Natural killer cell treated with Interleukin-12 subunit alpha and Interleukin-12 subunit beta and Interleukin-15 and Interleukin-18, amount 100 ng/mL, for 72 hours (primary cell): ENCODE results near the gene EYA2. TPM values are rescaled to one million over a fixed set of nuclear protein-coding genes. Genes with fewer than 3 reads are reported as not detected.

Experiments used
- ATAC-seq, 2 donors: fragments of 150-1000 bp; cut with Tn5 transposase in 1 of 2; sonication (Bioruptor Pico), chemical (Tn5 transposase) in 1 of 2; 2 replicates each; pipeline ENCODE4 v1.10.0; 2021
- DNase-seq: peaks from one replicate; pipeline ENCODE4 v3.0.0; 2022; ENCODE audit warnings: low spot score
- H3K27ac Mint-ChIP-seq, 2 donors: 1 replicate in 1 of 2; 2 replicates in 1 of 2; pipeline ENCODE4 v1.8.0; 2022; ENCODE audit warnings: mixed read lengths in 2 of 2, mild to moderate bottlenecking in 1 of 2, moderate library complexity in 1 of 2
- H3K27me3 Mint-ChIP-seq, 2 donors: 1 replicate in 1 of 2; 2 replicates in 1 of 2; pipeline ENCODE4 v1.8.0; 2022; ENCODE audit warnings: mixed read lengths in 2 of 2
- H3K36me3 Mint-ChIP-seq: one replicate; pipeline ENCODE4 v1.8.0; 2022; ENCODE audit warnings: mixed read lengths
- H3K4me1 Mint-ChIP-seq, 2 donors: 1 replicate in 1 of 2; 2 replicates in 1 of 2; pipeline ENCODE4 v1.8.0; 2022; ENCODE audit warnings: low read depth in 2 of 2, mixed read lengths in 2 of 2, mild to moderate bottlenecking in 1 of 2
- H3K4me3 Mint-ChIP-seq: one replicate; pipeline ENCODE4 v1.8.0; 2022; ENCODE audit warnings: mixed read lengths
- H3K9me3 Mint-ChIP-seq: 2 replicates; pipeline ENCODE4 v1.8.0; 2022; ENCODE audit warnings: mixed read lengths
- total RNA-seq, 2 donors: library from RNA; stranded (reverse); gene quantifications; one replicate each; pipeline ENCODE4 v1.2.3, GENCODE V29; 2022

Gene EYA2
- total RNA-seq = under 1 TPM in 1 of 2 donors, not detected in 1; 0.17 TPM

DNA sequence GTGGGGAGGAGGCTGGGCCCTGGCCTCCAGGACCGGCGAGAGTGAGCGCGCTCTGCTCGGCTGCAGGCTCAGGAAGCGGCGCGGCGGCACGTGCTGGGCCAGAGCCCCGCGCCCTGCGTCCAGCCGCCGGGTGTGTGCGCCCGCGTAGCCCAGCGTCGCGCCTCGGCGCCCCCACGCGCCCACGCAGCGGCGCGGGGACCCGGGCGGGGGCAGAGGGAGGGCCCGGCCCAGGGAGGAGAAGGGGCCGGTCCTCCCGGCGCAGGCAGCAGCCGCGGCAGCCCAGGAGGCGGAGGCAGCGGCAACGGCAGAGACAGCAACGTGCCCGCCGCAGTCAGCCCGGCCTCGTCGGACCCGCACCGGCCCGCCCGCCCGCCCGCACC is at the start of gene EYA2:
Gene EYA2 (plus strand): TSS at position 265 of the 380 bp plus-strand sequence. CDS start 95,168 bp downstream, outside the sequence.
- DNase-seq = no peak
- Mint-ChIP-seq H3K36me3 (no peaks in the 10 kb centered on the region), H3K27ac (no peak within 1 kb of the TSS), H3K4me1 (no peaks in the 10 kb centered on the region), H3K27me3 (peaks cover 43 to 65% of the 10 kb centered on the region in 2 donors), H3K9me3 (no peaks in the 10 kb centered on the region), H3K4me3 (no peak within 1 kb of the TSS)
- ATAC-seq = no peak

DNA sequence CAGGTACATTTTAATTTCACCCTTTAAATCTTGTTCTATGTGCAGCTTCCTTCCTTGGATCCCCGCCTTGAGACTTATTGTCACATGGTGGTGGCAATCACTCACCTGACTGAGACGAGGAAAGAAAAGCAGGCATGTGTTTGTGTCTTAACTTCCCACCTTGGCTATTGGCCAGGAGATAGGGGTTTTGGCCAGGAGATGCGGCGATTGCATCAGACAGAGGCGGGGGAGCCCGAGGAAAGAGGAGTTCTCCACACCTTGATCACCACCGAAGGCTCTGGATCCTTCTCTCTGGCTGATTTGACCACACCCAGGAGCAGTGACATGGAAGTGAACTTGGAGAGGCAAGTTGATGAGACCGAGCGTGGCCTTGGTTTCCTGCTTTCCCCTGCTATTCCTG is 49.7 kb upstream of the EYA2 start:
- Mint-ChIP-seq H3K4me3 (no peak overlapping the region), H3K4me1 (no peaks in the 10 kb centered on the region), H3K27me3 (peaks cover 16 to 26% of the 10 kb centered on the region in 2 donors), H3K27ac (no peak overlapping the region), H3K9me3 (no peaks in the 10 kb centered on the region), H3K36me3 (no peaks in the 10 kb centered on the region)
- no peak for ATAC-seq
- no peak for DNase-seq

- Mint-ChIP-seq H3K4me3 (no peak overlapping the region), H3K27ac (no peak overlapping the region), H3K27me3 (peaks cover 15 to 33% of the 10 kb centered on the region in 2 donors), H3K4me1 (no peaks in the 10 kb centered on the region), H3K9me3 (no peaks in the 10 kb centered on the region), H3K36me3 (no peaks in the 10 kb centered on the region)
- no peak for ATAC-seq
- DNase-seq = no peak
These were observed 45.4 kb upstream of the EYA2 start for GRCh38 chr20:46849269-46849668.

- ATAC-seq = no peak
- Mint-ChIP-seq H3K9me3 (no peaks in the 10 kb centered on the region), H3K4me1 (no peaks in the 10 kb centered on the region), H3K27me3 (peaks cover 15 to 33% of the 10 kb centered on the region in 2 donors), H3K27ac (no peak overlapping the region), H3K36me3 (no peaks in the 10 kb centered on the region), H3K4me3 (no peak overlapping the region)
- DNase-seq = no peak
These were observed 44.9 kb upstream of the EYA2 start for GRCh38 chr20:46849751-46850150.

GRCh38 chr20:46850416-46850815 is 44.2 kb upstream of the EYA2 start:
- ATAC-seq = no peak
- no peaks in the 10 kb centered on the region for H3K4me1 Mint-ChIP-seq
- no peaks in the 10 kb centered on the region for H3K36me3 Mint-ChIP-seq
- no peak overlapping the region for H3K4me3 Mint-ChIP-seq
- no peak for DNase-seq
- H3K27me3 Mint-ChIP-seq = peaks cover 15 to 33% of the 10 kb centered on the region in 2 donors
- H3K27ac Mint-ChIP-seq = no peak overlapping the region
- H3K9me3 Mint-ChIP-seq = no peaks in the 10 kb centered on the region

GRCh38 chr20:46850896-46851295 is 43.7 kb upstream of the EYA2 start:
- Mint-ChIP-seq H3K9me3 (no peaks in the 10 kb centered on the region), H3K4me3 (no peak overlapping the region), H3K36me3 (no peaks in the 10 kb centered on the region), H3K27ac (no peak overlapping the region), H3K27me3 (peaks cover 14 to 33% of the 10 kb centered on the region in 2 donors), H3K4me1 (no peaks in the 10 kb centered on the region)
- no peak for DNase-seq
- no peak for ATAC-seq

GRCh38 chr20:46851746-46852145 is 42.9 kb upstream of the EYA2 start:
- Mint-ChIP-seq H3K4me1 (no peaks in the 10 kb centered on the region), H3K27me3 (peaks cover 12 to 33% of the 10 kb centered on the region in 2 donors), H3K27ac (no peak overlapping the region), H3K4me3 (no peak overlapping the region), H3K9me3 (no peaks in the 10 kb centered on the region), H3K36me3 (no peaks in the 10 kb centered on the region)
- DNase-seq (no peak), ATAC-seq (no peak)

- ATAC-seq (no peak), DNase-seq (no peak)
- Mint-ChIP-seq H3K4me1 (no peaks in the 10 kb centered on the region), H3K36me3 (no peaks in the 10 kb centered on the region), H3K4me3 (no peak overlapping the region), H3K27me3 (peaks cover 12 to 33% of the 10 kb centered on the region in 2 donors), H3K9me3 (no peaks in the 10 kb centered on the region), H3K27ac (no peak overlapping the region)
These were observed 42.3 kb upstream of the EYA2 start for GRCh38 chr20:46852313-46852712.

DNA sequence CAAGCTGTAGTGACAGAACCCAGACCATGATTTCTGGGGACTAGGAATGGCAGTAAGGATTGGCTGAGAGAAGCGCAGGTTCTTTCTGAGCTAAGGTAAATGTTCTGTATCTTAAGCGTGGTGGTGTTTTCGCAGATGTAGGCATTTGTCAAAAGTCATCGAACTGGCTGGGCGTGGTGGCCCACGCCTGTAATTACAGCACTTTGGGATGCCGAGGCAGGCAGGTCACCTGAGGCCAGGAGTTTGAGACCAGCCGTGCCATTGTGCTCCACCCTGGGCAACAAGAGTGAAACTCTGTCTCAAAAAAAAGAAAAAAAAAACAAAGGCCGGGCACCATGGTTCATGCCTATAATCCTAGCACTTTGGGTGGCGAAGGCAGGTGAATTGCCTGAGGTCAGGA is 40.7 kb upstream of the EYA2 start:
- Mint-ChIP-seq H3K4me3 (no peak overlapping the region), H3K27me3 (peaks cover 12 to 31% of the 10 kb centered on the region in 2 donors), H3K27ac (no peak overlapping the region), H3K9me3 (no peaks in the 10 kb centered on the region), H3K4me1 (no peaks in the 10 kb centered on the region), H3K36me3 (no peaks in the 10 kb centered on the region)
- ATAC-seq = no peak
- no peak for DNase-seq

DNA sequence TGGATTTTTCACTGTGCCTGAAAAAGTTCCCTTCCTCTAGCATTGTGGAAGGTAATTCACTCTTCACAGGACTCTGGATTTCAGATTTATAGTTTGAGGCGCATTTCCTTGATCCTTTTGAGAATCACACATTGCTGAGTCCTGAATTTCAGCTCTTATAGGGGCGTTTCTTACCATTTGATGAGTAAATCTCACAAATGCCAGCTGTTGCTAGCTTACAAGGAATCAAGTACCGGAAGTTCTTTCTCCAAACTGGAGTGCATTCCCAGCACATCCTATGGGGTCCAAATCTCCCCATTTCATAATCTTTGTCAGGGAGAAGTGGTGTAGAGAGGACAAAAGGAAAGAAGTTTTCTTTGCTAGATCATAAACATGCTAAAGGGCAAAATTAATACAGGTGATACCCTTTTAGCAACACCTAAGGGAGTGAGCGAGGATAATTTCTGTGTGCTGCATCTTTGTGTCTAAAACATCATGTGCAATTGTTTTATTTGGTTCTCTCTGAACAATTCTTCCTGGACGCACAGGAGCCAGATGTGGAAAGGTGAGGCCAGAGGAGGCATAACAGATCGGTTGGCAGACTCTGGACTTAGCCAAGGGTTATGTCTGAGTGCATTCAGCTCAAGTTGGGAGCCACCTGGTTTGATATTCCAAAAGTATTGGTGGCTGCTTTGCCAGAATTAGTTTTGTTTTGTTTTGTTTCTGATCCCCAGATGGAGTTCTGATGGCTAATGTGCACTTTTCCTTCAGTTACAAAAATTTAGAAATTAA is 37.4 kb upstream of the EYA2 start:
- no peak overlapping the region for H3K4me3 Mint-ChIP-seq
- H3K4me1 Mint-ChIP-seq = no peaks in the 10 kb centered on the region
- DNase-seq (no peak), ATAC-seq (no peak)
- H3K36me3 Mint-ChIP-seq = no peaks in the 10 kb centered on the region
- H3K27ac Mint-ChIP-seq = no peak overlapping the region
- no peaks in the 10 kb centered on the region for H3K9me3 Mint-ChIP-seq
- peaks cover 9 to 28% of the 10 kb centered on the region in 2 donors for H3K27me3 Mint-ChIP-seq

DNA sequence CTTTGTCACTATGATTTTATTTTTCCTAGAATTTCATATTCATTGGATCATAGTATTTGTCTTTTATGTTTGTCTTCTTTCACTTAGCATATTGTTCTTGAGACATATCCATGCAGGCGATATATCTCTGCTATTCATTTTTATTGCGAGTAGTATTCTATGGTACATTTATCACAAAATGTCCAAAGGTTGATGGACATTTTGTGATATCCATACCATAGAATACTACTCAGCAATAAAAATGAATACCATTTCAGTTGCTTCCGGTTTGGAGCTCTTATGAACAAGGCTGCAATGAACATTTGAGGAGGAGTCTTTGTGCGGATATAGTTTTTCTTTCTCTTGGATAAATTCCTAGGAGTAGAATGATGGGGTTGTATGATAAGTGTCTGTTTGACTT is 28.8 kb upstream of the EYA2 start:
- H3K9me3 Mint-ChIP-seq = peaks cover 4% of the 10 kb centered on the region
- ATAC-seq (no peak), DNase-seq (no peak)
- H3K27ac Mint-ChIP-seq = no peak overlapping the region
- H3K27me3 Mint-ChIP-seq = peaks cover 28 to 45% of the 10 kb centered on the region in 2 donors
- no peaks in the 10 kb centered on the region for H3K4me1 Mint-ChIP-seq
- H3K4me3 Mint-ChIP-seq = no peak overlapping the region
- H3K36me3 Mint-ChIP-seq = peaks cover 6% of the 10 kb centered on the region

DNA sequence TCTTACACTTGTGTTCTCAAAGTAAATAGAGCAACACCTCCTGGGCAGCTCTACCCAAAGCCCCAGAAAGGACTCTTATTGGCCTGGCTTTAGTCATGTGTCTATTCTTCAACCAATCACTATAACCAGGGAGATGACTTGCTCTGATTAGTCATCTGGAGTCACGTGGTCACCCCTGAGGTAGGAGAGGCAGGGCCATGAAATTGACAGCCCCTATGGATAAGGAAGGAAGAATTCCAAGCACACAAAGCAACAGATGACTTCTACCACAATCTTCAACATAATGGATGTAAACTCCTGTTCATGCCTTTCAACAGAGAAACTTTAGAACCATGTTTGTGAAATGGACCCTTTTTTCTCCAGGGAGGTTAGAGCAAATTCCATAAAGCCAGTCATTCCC is 24.6 kb upstream of the EYA2 start:
- peaks cover 4% of the 10 kb centered on the region for H3K9me3 Mint-ChIP-seq
- H3K4me3 Mint-ChIP-seq = no peak overlapping the region
- H3K36me3 Mint-ChIP-seq = peaks cover 6% of the 10 kb centered on the region
- DNase-seq = no peak
- H3K27ac Mint-ChIP-seq = no peak overlapping the region
- H3K4me1 Mint-ChIP-seq = no peaks in the 10 kb centered on the region
- ATAC-seq = no peak
- H3K27me3 Mint-ChIP-seq = peaks cover 28 to 29% of the 10 kb centered on the region in 2 donors

- DNase-seq (no peak), ATAC-seq (no peak)
- peaks cover 30 to 34% of the 10 kb centered on the region in 2 donors for H3K27me3 Mint-ChIP-seq
- no peak overlapping the region for H3K27ac Mint-ChIP-seq
- H3K4me3 Mint-ChIP-seq = no peak overlapping the region
- no peaks in the 10 kb centered on the region for H3K4me1 Mint-ChIP-seq
- peaks cover 6% of the 10 kb centered on the region for H3K36me3 Mint-ChIP-seq
- peaks cover 4% of the 10 kb centered on the region for H3K9me3 Mint-ChIP-seq
These were observed 22.1 kb upstream of the EYA2 start for GRCh38 chr20:46872328-46873211.

- H3K9me3 Mint-ChIP-seq = no peaks in the 10 kb centered on the region
- H3K36me3 Mint-ChIP-seq = no peaks in the 10 kb centered on the region
- DNase-seq = no peak
- no peak for ATAC-seq
- H3K27me3 Mint-ChIP-seq = peaks cover 21 to 26% of the 10 kb centered on the region in 2 donors
- no peak overlapping the region for H3K27ac Mint-ChIP-seq
- H3K4me3 Mint-ChIP-seq = no peak overlapping the region
- no peaks in the 10 kb centered on the region for H3K4me1 Mint-ChIP-seq
These were observed 19.6 kb upstream of the EYA2 start for GRCh38 chr20:46875059-46875458.
